Calu3 (cell line): Measurements from ENCODE around the gene GIPC1. TPM values are rescaled to one million over a fixed set of nuclear protein-coding genes. Genes with fewer than 3 reads are reported as not detected.

Source experiments
- BruUV-seq: library from RNA; stranded (reverse); fragments of 400-500 nt; replicated peaks from 2 replicates; lab custom pipeline; 2021; lab: Mats Ljungman, UMichigan
- CTCF ChIA-PET: fragments of 300-600 bp; sonication (Branson Sonifier 250); formaldehyde crosslinking; loops from one replicate; lab custom pipeline; 2022; ENCODE audit warnings: antibody characterized with exemption; lab: Charles Lee
- DNase-seq: peaks from one replicate; pipeline ENCODE4 v3.0.0; 2022
- H3K27ac Mint-ChIP-seq: one replicate; pipeline ENCODE4 v1.8.0; 2022; ENCODE audit warnings: mixed read lengths; ENCODE audit not compliant: unreplicated experiment
- H3K27me3 Mint-ChIP-seq: one replicate; pipeline ENCODE4 v1.8.0; 2022; ENCODE audit warnings: mixed read lengths; ENCODE audit not compliant: unreplicated experiment
- H3K36me3 Mint-ChIP-seq: one replicate; pipeline ENCODE4 v1.8.0; 2022; ENCODE audit warnings: mild to moderate bottlenecking, moderate library complexity, mixed read lengths; ENCODE audit not compliant: insufficient read depth, unreplicated experiment
- H3K4me1 Mint-ChIP-seq: one replicate; pipeline ENCODE4 v1.8.0; 2022; ENCODE audit warnings: mild to moderate bottlenecking, low read depth, mixed read lengths; ENCODE audit not compliant: unreplicated experiment
- H3K4me3 Mint-ChIP-seq: one replicate; pipeline ENCODE4 v1.8.0; 2022; ENCODE audit warnings: mild to moderate bottlenecking, low read depth, moderate library complexity, mixed read lengths; ENCODE audit not compliant: unreplicated experiment
- H3K9me3 Mint-ChIP-seq: one replicate; pipeline ENCODE4 v1.8.0; 2022; ENCODE audit warnings: low read depth, mixed read lengths; ENCODE audit not compliant: unreplicated experiment
- CTCF ChIP-seq: fragments of 200-600 bp; IDR thresholded peaks from one replicate; pipeline ENCODE4 v1.8.0; 2022; ENCODE audit warnings: antibody characterized with exemption; ENCODE audit not compliant: unreplicated experiment
- intact Hi-C: fragments of 100-400 bp; cut with micrococcal nuclease; formaldehyde crosslinking; loops from one replicate; pipeline ENCODE4 v1.10.0; 2022; ENCODE audit not compliant: unreplicated experiment
- total RNA-seq: library from RNA; stranded (reverse); gene quantifications from 2 replicates; pipeline ENCODE4 v1.2.3, GENCODE V29; 2022

The GIPC1 gene
- total RNA-seq, 1 experiment from 2014 or later, result 139 TPM

DNA sequence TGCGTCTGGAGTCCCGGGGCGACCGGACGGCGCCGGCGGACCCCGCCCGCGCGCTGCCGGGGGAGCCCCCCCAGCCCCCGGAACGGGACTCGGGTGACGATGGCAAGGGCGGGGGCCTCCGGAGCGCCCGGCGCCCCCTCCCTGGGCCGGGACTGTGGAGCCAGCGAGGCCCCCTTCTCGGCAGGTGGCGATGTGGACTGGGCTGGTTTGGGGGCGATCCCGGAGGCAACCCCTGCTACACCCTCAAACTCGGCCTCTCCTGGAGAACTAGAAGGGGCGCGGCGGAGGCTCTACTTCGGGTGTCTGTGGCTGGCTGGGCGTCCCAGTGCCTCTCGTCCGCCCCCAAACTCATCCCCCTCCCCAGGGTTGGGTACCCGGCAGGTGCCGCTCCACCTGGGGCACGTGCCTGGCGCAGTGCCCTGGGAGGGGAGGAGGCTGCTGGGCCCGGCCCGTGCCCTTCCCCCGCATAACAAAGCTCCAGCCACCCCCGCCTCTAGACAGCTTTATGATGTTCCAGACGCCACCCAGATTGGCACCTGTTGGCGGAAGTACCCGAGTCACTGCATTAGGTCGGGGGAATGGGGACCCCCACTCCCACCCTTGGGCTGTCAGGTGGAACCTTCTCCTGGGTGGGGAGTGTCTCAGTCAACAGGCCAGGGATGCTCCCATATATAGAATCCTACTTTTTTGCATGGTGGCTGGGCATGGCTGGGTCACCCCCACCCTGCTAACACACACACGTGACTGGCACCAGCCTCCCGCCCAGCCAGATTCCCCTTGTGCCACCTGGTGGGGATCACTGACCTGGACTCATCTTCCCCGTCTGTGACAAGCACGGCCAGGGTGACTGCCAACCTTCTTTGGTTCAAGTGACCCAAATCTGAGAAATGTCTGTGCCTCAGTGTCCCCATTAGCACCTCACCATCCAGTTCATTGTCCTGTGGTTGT lies 62.1 kb downstream of the GIPC1 start:
- Mint-ChIP-seq H3K27ac (no peak overlapping the region), H3K4me1 (peaks cover 14% of the 10 kb centered on the region), H3K36me3 (peaks cover 40% of the 10 kb centered on the region), H3K27me3 (peaks cover 12% of the 10 kb centered on the region), H3K9me3 (no peaks in the 10 kb centered on the region), H3K4me3 (peak overlapping the region; percentile 71)
- CTCF ChIA-PET, result interaction anchor here (0.7 kb wide), 1 partner anchor 796 kb away, joined by 3 read pairs; no protein-coding TSS in a partner anchor
- TF ChIP-seq CTCF, result no peak
- intact Hi-C loops, result no loop called here
- peak; percentile 60 for DNase-seq
- TSS peak; percentile 27 for BruUV-seq

DNA sequence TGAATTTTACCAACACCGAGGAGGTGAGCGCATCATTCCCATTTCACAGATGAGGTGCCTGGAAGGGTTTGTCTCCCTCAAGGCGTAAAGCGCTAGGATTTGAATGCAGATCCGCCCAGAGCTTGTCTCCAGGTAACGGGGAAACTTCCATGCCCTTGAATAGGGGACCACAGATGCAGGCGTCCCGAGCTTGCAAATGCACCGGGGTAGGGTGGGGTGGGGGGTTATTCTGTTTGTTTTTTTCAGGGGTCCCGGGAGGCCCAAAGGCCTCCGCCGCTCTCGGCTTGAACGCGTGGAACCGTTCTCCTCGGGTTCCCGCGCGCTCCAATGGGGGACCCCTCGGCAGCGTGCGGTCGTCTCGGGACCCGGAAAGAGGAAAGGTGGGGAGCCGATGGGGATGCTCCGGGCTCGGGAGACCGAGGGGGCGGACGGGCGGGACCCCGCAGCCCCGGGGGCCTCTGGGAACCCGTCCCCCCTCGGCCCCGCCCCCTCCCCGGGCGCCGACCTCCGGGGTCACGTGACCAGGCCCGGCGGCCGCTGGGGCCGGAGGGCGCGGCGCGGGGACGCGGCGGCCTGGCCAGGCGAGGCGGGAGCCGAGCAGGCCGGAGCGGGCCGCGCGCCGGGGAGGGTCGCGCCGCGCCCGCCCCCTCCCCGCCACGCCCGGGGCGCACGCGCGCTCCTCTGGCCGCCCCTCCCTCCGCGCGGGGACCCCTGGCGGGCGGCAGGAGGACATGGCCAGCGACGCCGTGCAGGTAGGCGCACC lies 63.0 kb downstream of the GIPC1 start, which contains the start of gene PKN1:
TSS of gene PKN1 (plus strand) at position 516 of the 763 bp plus-strand sequence. CDS start at position 732, 216 bp downstream.
- TF ChIP-seq CTCF, result no peak

DNA sequence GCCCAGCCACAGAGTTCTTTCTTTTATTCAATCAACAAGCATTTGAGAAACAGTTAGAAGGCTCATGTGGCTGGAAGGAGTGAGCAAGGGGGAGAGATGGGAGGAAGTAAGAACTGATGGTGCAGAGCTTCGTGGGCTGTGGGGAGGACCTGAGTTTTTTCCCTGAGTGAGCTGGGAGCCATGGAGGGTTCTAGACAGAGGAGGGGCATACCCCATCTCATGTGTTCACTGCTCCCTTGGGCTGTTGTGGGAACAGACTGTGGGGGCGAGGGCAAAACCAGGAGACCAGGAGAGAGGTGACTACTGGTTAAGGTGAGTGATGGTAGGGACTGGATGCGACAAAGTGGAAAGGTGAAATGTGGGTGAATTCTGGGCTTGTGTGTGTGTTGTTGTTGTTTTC lies 65.2 kb downstream of the GIPC1 start:
- Mint-ChIP-seq H3K4me1 (peaks cover 14% of the 10 kb centered on the region), H3K4me3 (no peak overlapping the region), H3K27ac (no peak overlapping the region), H3K36me3 (peaks cover 40% of the 10 kb centered on the region), H3K9me3 (no peaks in the 10 kb centered on the region), H3K27me3 (peaks cover 12% of the 10 kb centered on the region)
- no peak for TF ChIP-seq CTCF
- CTCF ChIA-PET, result interaction anchor here (0.6 to 0.8 kb wide), 2 partner anchors 89 to 362 kb away, joined by 4 to 6 read pairs; no protein-coding TSS in a partner anchor
- intact Hi-C loops, result no loop called here
- no TSS peak for BruUV-seq
- no peak for DNase-seq

More for the DNA sequence above, 63.0 kb downstream of the GIPC1 start, which contains the start of gene PKN1:
- DNase-seq, result peak; percentile 69
- H3K4me3 Mint-ChIP-seq, result peak within 1 kb of the TSS; percentile 71
- H3K36me3 Mint-ChIP-seq, result peaks cover 40% of the 10 kb centered on the region
- no peaks in the 10 kb centered on the region for H3K9me3 Mint-ChIP-seq
- peaks cover 12% of the 10 kb centered on the region for H3K27me3 Mint-ChIP-seq
- intact Hi-C loops, result no loop called here
- peaks cover 14% of the 10 kb centered on the region for H3K4me1 Mint-ChIP-seq
- no TSS peak for BruUV-seq
- CTCF ChIA-PET, result interaction anchor here (0.8 to 1.0 kb wide), 3 partner anchors 8 to 296 kb away, joined by 4 to 6 read pairs (median 4); partner anchors contain the start of gene ASF1B
- no peak within 1 kb of the TSS for H3K27ac Mint-ChIP-seq

- no TSS peak for BruUV-seq
- Mint-ChIP-seq H3K27me3 (peaks cover 12% of the 10 kb centered on the region), H3K36me3 (peaks cover 25% of the 10 kb centered on the region), H3K4me3 (no peak overlapping the region), H3K4me1 (no peaks in the 10 kb centered on the region), H3K9me3 (no peaks in the 10 kb centered on the region), H3K27ac (no peak overlapping the region)
- no peak for TF ChIP-seq CTCF
- intact Hi-C loops, result no loop called here
- no peak for DNase-seq
- CTCF ChIA-PET, result no interaction called here
Observed at GRCh38 chr19:14428882-14429416, 67.0 kb downstream of the GIPC1 start.
